SK-N-SH treated with all-trans-retinoic acid at 6 μM for 48 hours (cell line): ENCODE measurements around the gene THRAP3.

Experiments
- ATAC-seq: fragments of 200-7000 bp; cut with Tn5 transposase; 3 replicates; pipeline ENCODE4 v1.9.1; 2020; ENCODE audit warnings: mild to moderate bottlenecking, moderate library complexity
- ARNTL ChIP-seq: fragments of 450-650 bp; formaldehyde crosslinking; IDR thresholded peaks from 2 replicates; pipeline ENCODE4 v1.5.0; 2020; ENCODE audit warnings: low read depth, mild to moderate bottlenecking, moderate library complexity, borderline replicate concordance
- BACH2 ChIP-seq: fragments of 250-450 bp; sonication (Bioruptor Pico); IDR thresholded peaks from 2 replicates; pipeline ENCODE4 v1.9.0; 2021; ENCODE audit warnings: mild to moderate bottlenecking, borderline replicate concordance
- CREB5 ChIP-seq: fragments of 250-450 bp; sonication (Bioruptor Pico); IDR thresholded peaks from 2 replicates; pipeline ENCODE4 v1.5.1; 2020; ENCODE audit warnings: low read depth, mild to moderate bottlenecking, moderate library complexity
- CSDC2 ChIP-seq: fragments of 250-450 bp; sonication (Bioruptor Pico); IDR thresholded peaks from 2 replicates; pipeline ENCODE4 v1.5.0; 2020; ENCODE audit warnings: mild to moderate bottlenecking, moderate library complexity
- CSRNP3 ChIP-seq: fragments of 250-450 bp; sonication (Bioruptor Pico); IDR thresholded peaks from 2 replicates; pipeline ENCODE4 v1.5.1; 2021; ENCODE audit warnings: mild to moderate bottlenecking, moderate library complexity
- ESRRG ChIP-seq: fragments of 250-450 bp; sonication (Bioruptor Pico); IDR thresholded peaks from 2 replicates; pipeline ENCODE4 v1.6.1; 2021; ENCODE audit warnings: mild to moderate bottlenecking
- GLIS3 ChIP-seq: fragments of 250-450 bp; sonication (Bioruptor Pico); IDR thresholded peaks from 2 replicates; pipeline ENCODE4 v1.5.0; 2020; ENCODE audit warnings: mild to moderate bottlenecking, moderate library complexity
- ISL1 ChIP-seq: fragments of 250-450 bp; sonication (Bioruptor Pico); IDR thresholded peaks from 2 replicates; pipeline ENCODE4 v2.1.2; 2022; ENCODE audit warnings: mild to moderate bottlenecking, moderate library complexity
- OSR1 ChIP-seq: fragments of 250-450 bp; sonication (Bioruptor Pico); IDR thresholded peaks from 2 replicates; pipeline ENCODE4 v1.8.0; 2022; ENCODE audit warnings: moderate library complexity, mild to moderate bottlenecking, inconsistent platforms
- PATZ1 ChIP-seq: fragments of 250-450 bp; sonication (Bioruptor Pico); IDR thresholded peaks from 2 replicates; pipeline ENCODE4 v1.8.0; 2020; ENCODE audit warnings: mild to moderate bottlenecking, moderate library complexity, borderline replicate concordance
- POU6F1 ChIP-seq: fragments of 250-450 bp; sonication (Bioruptor Pico); IDR thresholded peaks from 2 replicates; pipeline ENCODE4 v1.8.0; 2021; ENCODE audit warnings: low read depth, mild to moderate bottlenecking, moderate library complexity, borderline replicate concordance
- PPARA ChIP-seq: fragments of 250-450 bp; sonication (Bioruptor Pico); IDR thresholded peaks from 2 replicates; pipeline ENCODE4 v1.5.0; 2020; ENCODE audit warnings: mild to moderate bottlenecking, borderline replicate concordance
- RARB ChIP-seq: fragments of 250-450 bp; sonication (Bioruptor Pico); IDR thresholded peaks from 2 replicates; pipeline ENCODE4 v1.8.0; 2021; ENCODE audit warnings: mild to moderate bottlenecking, moderate library complexity
- SNAI2 ChIP-seq: fragments of 250-450 bp; sonication (Bioruptor Pico); IDR thresholded peaks from 2 replicates; pipeline ENCODE4 v1.5.0; 2020; ENCODE audit warnings: mild to moderate bottlenecking, moderate library complexity
- TCF4 ChIP-seq: fragments of 250-450 bp; sonication (Bioruptor Pico); IDR thresholded peaks from 2 replicates; pipeline ENCODE4 v1.8.0; 2021; ENCODE audit warnings: mild to moderate bottlenecking, moderate library complexity, borderline replicate concordance
- TSHZ2 ChIP-seq: fragments of 250-450 bp; sonication (Bioruptor Pico); IDR thresholded peaks from 2 replicates; pipeline ENCODE4 v1.5.0; 2020; ENCODE audit warnings: mild to moderate bottlenecking, moderate library complexity
- ZC3H10 ChIP-seq: fragments of 250-450 bp; sonication (Bioruptor Pico); IDR thresholded peaks from 2 replicates; pipeline ENCODE4 v1.5.1; 2021; ENCODE audit warnings: mild to moderate bottlenecking, moderate library complexity
- ZFP3 ChIP-seq: fragments of 250-450 bp; sonication (Bioruptor Pico); IDR thresholded peaks from 2 replicates; pipeline ENCODE4 v1.5.0; 2020; ENCODE audit warnings: mild to moderate bottlenecking, moderate library complexity
- ZFP30 ChIP-seq: fragments of 450-650 bp; formaldehyde crosslinking; IDR thresholded peaks from 2 replicates; pipeline ENCODE4 v1.5.0; 2022; ENCODE audit warnings: mild to moderate bottlenecking, moderate library complexity
- ZNF565 ChIP-seq: fragments of 450-650 bp; formaldehyde crosslinking; conservative IDR thresholded peaks from 2 replicates; pipeline ENCODE4 v1.5.0; 2020; ENCODE audit warnings: low read depth, mild to moderate bottlenecking, moderate library complexity
- ZNF70 ChIP-seq: fragments of 450-650 bp; formaldehyde crosslinking; IDR thresholded peaks from 2 replicates; pipeline ENCODE4 v1.5.0; 2020; ENCODE audit warnings: mild to moderate bottlenecking, moderate library complexity
- ZNF8 ChIP-seq: fragments of 450-650 bp; formaldehyde crosslinking; IDR thresholded peaks from 2 replicates; pipeline ENCODE4 v1.5.0; 2020; ENCODE audit warnings: mild to moderate bottlenecking, moderate library complexity

The THRAP3 gene

GRCh38 chr1:36284517-36284916 is 60.3 kb downstream of the THRAP3 start:
- peak; percentile 64 for ATAC-seq

GRCh38 chr1:36285443-36286101 is 61.3 kb downstream of the THRAP3 start:
- TF ChIP-seq OSR1: no peak
- no peak for TF ChIP-seq ARNTL (CRISPR knock-in tag)
- no peak for TF ChIP-seq ESRRG (CRISPR knock-in tag)
- no peak for TF ChIP-seq CSRNP3 (CRISPR knock-in tag)
- TF ChIP-seq ZNF70 (CRISPR knock-in tag): no peak
- no peak for TF ChIP-seq TCF4 (CRISPR knock-in tag)
- TF ChIP-seq SNAI2 (CRISPR knock-in tag): no peak
- TF ChIP-seq, all 23 proteins: peak for 0
- peak; percentile 91 for ATAC-seq

More at GRCh38 chr1:36284517-36284916, 60.3 kb downstream of the THRAP3 start:
- TF ChIP-seq OSR1 (no peak), TCF4 (CRISPR knock-in tag) (0 out of 2 replicates have a peak, but pooled peaks have one; percentile 23)
- TF ChIP-seq, all 23 proteins: peak for 1

GRCh38 chr1:36286802-36287201 is 62.6 kb downstream of the THRAP3 start:
- no peak for TF ChIP-seq TCF4 (CRISPR knock-in tag)
- TF ChIP-seq ZFP3 (CRISPR knock-in tag): no peak
- TF ChIP-seq TSHZ2 (CRISPR knock-in tag): no peak
- TF ChIP-seq GLIS3: no peak
- TF ChIP-seq ESRRG (CRISPR knock-in tag): no peak
- TF ChIP-seq CSDC2: no peak
- no peak for TF ChIP-seq ISL1 (CRISPR knock-in tag)
- TF ChIP-seq ZNF565 (CRISPR knock-in tag): no peak
- no peak for TF ChIP-seq ARNTL (CRISPR knock-in tag)
- no peak for TF ChIP-seq ZC3H10 (CRISPR knock-in tag)
- TF ChIP-seq CREB5: no peak
- no peak for TF ChIP-seq ZFP30 (CRISPR knock-in tag)
- TF ChIP-seq PPARA (CRISPR knock-in tag): no peak
- TF ChIP-seq RARB (CRISPR knock-in tag): no peak
- TF ChIP-seq POU6F1: no peak
- TF ChIP-seq ZNF8 (CRISPR knock-in tag): no peak
- no peak for TF ChIP-seq BACH2 (CRISPR knock-in tag)
- no peak for TF ChIP-seq PATZ1
- no peak for ATAC-seq
